Uterus (tissue), 2 donors: ENCODE data around the gene ADIPOQ.

Experiments used
- CTCF ChIP-seq, 4 experiments: fragments of 200-600 bp in 2 of 4; fragments of 450-650 bp in 2 of 4; sonication (generic) in 2 of 4; IDR thresholded peaks; one replicate each; pipeline ENCODE4 v1.5.1; 2016 to 2019; ENCODE audit warnings: antibody characterized with exemption in 4 of 4, mild to moderate bottlenecking in 2 of 4, moderate library complexity in 1 of 4
- POLR2A ChIP-seq, 2 donors: fragments of 450-650 bp; IDR thresholded peaks; one replicate each; pipeline ENCODE4 v1.6.1; 2016; ENCODE audit warnings: antibody characterized with exemption in 2 of 2, mild to moderate bottlenecking in 1 of 2, moderate library complexity in 1 of 2

GRCh38 chr3:186854146-186854545, 11.6 kb downstream of the ADIPOQ start:
- no peak for TF ChIP-seq CTCF (IDR thresholded peaks at IDR 0.05)
- no peak for TF ChIP-seq POLR2A (IDR thresholded peaks at IDR 0.05)
